ENCODE measurements around the gene ACTG2.

The ACTG2 gene

DNA sequence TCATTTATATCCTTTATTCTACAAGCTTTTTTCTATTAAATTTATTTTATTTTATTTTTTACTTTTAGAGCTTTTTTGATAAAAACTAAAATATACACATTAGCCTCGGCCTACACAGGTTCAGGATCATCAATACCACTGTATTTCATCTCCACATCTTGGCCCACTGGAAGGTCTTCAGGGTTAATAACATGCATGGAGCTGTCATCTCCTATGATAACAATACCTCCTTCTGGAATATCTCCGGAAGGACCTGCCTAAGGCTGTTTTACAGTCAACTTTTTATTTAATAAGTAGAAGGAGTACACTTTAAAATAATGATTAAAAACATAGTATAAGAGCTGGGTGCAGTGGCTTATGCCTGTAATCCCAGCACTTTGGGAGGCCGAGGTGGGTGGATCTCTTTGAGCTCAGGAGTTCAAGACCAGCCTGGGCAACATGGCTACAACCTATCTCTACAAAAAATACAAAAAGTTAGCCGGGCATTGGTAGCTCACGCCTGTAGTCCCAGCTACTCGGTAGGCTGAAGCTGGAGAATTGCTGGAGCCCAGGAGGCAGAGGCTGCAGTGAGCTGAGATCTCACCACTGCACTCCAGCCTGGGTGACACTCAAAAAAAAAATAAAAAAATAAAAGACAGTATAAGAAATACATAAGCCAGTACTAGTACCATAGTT lies 18.2 kb downstream of the ACTG2 start:
- H3K27ac ChIP-seq, result no peak overlapping the region
- TF ChIP-seq ZFX (IDR thresholded peaks at IDR 0.05) (no peak), CTCF (conservative IDR thresholded peaks at IDR 0.05) (no peak)

- no peak overlapping the region for H3K27ac ChIP-seq
- no peak for TF ChIP-seq CTCF (conservative IDR thresholded peaks at IDR 0.05)
- no peak for TF ChIP-seq ZFX (IDR thresholded peaks at IDR 0.05)
Observed at GRCh38 chr2:73911548-73912208, 18.9 kb downstream of the ACTG2 start.

DNA sequence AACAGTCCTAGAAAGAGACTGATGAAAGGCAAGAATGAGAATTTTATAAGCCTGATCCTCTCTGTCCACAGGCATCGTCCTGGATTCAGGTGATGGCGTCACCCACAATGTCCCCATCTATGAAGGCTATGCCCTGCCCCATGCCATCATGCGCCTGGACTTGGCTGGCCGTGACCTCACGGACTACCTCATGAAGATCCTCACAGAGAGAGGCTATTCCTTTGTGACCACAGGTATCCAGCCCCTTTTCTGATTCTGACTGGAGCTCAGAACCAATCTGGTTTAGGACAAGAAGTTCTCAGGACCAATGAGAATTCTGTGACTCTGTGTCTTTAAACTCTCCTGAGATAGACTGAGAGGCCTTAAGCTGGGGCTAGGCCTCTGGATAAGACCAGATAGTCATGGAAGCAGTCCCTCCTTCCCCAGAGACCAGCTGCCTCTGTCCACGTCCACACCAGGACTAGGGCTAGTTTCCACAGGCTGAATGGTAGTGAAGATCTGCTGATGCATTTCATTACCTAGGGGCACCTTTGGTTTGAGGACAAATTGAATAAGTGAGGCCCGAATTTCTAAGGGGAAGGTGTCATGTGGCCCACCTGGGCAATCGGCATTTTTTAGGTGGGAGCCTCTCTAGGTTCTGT lies 20.7 kb downstream of the ACTG2 start:
- TF ChIP-seq CTCF (conservative IDR thresholded peaks at IDR 0.05) (no peak), ZFX (IDR thresholded peaks at IDR 0.05) (no peak)

GRCh38 chr2:73914667-73915066 lies 21.9 kb downstream of the ACTG2 start:
- TF ChIP-seq ZFX (IDR thresholded peaks at IDR 0.05) (no peak), CTCF (conservative IDR thresholded peaks at IDR 0.05) (no peak)

More for the DNA sequence above, 20.7 kb downstream of the ACTG2 start:
- no peak overlapping the region for H3K27ac ChIP-seq

DNA sequence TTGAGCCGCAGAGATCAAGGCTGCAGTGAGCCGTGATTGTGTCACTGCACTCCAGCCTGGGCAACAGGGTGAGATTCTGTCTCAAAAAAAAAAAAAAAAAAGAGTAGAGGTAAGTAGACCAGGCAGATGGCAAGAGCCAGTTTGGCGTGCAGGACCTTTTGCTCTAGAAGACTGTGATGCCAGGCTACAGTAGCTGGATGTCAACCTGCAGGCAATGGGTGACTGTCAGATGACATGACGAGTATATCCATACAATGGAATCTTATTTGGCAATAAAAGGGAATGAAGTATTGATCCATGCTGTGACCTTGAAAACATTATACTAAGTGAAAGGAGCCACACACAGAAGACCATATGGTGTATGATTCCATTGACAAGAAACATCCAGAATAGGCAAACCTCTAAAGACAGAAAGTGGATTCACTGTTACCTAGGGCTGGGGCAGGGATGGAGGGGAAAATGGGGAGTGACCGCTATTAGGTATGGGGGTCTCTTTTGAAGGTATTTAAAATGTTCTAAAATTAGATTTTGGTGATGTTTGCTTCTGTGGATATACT lies 22.7 kb downstream of the ACTG2 start:
- no peak for TF ChIP-seq CTCF (conservative IDR thresholded peaks at IDR 0.05)
- no peak for TF ChIP-seq ZFX (IDR thresholded peaks at IDR 0.05)
- H3K27ac ChIP-seq, result no peak overlapping the region

More at GRCh38 chr2:73914667-73915066, 21.9 kb downstream of the ACTG2 start:
- no peak overlapping the region for H3K27ac ChIP-seq

GRCh38 chr2:73916666-73917065 lies 23.9 kb downstream of the ACTG2 start:
- no peak overlapping the region for H3K27ac ChIP-seq
- TF ChIP-seq ZFX (IDR thresholded peaks at IDR 0.05) (no peak), CTCF (conservative IDR thresholded peaks at IDR 0.05) (no peak)

- no peak overlapping the region for H3K27ac ChIP-seq
- TF ChIP-seq ZFX (IDR thresholded peaks at IDR 0.05), result no peak
- no peak for TF ChIP-seq CTCF (conservative IDR thresholded peaks at IDR 0.05)
Observed at GRCh38 chr2:73917296-73917695, 24.5 kb downstream of the ACTG2 start.

Measured in C4-2B (cell line).